GM19240 (cell line): ENCODE measurements around the gene VPS13D.

Experiments
- DNase-seq: peaks from one replicate; pipeline ENCODE4 v3.0.0; 2011; ENCODE audit warnings: low spot score; ENCODE audit not compliant: insufficient read length

Gene VPS13D

DNA sequence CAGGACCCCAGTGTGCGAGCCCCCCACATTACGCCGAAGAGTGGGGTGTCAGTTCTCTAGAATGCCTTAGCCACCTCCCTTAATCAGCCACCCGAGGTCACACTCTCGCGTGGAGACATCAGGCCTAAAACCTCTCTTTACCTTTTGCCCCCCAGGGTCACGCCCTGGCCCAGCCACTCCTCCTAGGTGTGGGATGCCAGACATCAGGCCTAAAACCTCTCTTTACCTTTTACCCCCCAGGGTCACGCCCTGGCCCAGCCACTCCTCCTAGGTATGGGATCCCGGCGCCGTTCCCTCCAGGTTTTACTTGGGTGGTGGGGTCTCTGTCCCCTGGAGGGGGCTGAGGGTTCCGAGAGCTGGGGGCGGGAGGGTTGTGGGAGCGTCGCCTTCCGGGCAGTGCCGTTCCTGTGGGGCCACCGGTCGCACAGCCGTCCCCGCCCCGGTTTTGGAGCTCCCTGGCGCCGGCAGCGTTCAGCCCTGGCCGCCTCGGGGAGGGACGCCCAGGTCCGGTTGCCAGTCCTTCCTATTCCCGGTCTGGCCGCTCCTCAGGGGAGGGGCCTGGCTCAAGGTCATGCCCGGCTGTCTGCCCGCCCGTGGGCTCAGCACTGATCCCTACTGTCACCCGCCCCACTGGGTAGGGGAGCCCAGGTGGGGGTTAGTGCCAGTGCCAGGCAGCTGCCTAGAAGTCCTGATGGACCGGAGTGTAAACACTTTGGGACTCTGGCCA, 882 bp downstream of the VPS13D start:
- DNase-seq, result no peak

DNA sequence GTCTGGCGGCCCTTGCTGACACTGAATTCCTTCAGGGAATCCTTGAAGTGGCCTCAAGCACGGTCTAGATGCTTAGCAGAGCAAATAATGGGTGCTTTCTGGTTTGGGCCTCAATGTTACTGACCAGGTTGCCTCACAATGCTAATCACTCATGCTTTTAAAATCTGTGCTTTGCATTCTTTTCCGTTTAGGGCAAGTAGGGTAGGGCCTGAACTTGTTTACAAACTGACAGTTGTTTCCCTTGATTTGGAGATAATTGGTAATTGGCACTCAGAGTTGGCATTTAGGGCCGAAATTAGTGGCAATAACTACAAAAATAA, 1.4 kb downstream of the VPS13D start:
- DNase-seq, result no peak

DNA sequence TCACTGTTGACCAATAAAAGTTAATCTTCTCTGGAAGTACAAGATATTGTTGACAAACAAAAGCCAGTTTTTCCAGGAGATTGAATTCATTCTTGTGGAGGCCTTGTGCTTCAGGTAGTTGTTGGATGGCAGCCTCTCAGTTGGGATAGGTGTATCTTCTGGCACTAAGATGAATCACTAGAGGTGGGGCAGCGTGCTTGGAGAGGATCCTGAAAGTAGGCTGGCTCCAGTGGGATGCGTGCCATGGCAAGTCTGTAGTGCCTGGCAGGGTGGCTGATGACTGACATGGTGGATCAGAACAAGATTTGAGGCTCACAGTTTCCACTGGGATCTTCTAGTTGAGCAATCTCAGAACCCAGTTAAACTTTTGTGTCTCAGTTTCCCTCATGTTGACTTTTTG, 2.4 kb downstream of the VPS13D start:
- no peak for DNase-seq

DNA sequence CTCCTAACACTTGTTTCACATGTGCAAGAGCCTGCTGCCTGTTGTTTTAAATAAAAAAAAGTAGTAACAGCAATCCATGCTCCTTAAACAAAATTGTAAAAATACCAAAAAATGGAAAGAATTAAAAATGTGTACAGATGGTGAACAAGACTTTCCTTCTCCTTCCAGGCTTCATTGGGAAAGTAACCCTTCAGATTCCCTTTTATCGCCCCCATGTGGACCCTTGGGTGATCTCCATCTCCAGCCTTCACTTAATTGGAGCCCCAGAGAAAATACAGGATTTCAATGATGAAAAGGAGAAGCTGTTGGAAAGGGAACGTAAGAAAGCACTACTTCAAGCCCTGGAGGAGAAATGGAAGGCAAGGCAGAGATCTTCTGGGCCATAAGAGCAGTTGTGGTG, 14.2 kb downstream of the VPS13D start:
- no peak for DNase-seq

DNA sequence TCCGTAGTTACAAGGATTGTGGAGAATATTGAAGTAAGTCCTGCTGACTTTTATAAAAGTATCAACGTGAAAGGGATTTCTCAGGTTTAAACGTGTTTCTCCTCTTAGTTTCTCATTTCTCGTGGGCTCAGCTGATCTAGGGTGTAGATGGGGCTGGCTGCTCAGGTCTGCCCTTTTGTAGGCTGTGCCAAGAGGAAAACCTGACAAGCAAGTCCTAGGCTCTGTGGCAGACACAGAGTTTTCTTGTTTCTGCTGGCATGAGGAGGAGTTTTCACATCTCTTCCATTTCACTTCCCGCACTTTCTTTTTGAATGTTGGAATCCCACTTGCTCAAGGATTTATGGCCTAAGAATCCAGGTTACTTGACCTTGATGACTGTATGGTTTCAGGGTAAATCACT, 14.8 kb downstream of the VPS13D start:
- no peak for DNase-seq

DNA sequence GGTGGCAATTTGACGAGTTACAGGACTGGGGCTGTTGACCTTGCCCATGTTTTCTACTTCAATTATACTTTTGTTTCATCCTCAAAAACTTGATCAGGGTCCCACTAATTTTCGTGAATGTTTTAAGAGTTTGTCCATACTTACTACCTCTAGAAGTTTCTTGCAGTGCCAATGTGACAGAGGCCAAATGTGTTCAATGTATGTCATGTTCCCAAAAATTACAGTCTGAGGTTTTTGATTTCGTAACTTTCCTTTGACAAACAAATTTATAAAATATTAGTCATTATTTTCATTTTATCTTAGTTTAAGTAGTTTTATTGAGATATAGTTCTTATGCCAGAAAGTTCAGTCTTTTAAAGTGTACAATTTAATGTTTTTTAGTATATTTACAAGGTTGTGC, 15.3 kb downstream of the VPS13D start:
- no peak for DNase-seq

DNA sequence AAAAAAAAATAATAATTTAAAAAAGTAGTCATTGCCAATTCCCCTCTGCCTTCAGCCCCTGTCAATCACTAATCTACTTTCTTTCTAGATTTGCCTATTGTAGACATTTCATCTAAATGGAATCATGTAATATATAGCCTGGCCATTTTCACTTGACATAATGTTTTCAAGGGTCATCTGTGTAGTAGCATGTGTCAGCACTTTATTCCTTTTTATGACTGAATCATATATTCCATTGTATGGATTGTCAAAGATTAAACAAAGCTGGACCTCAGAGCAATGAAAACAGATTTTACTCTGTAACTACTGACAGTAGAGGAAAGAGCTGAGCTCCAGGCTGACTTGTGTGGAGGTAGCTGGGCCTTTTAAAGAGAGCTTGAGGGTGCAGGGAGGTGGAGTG, 15.9 kb downstream of the VPS13D start:
- DNase-seq, result no peak

DNA sequence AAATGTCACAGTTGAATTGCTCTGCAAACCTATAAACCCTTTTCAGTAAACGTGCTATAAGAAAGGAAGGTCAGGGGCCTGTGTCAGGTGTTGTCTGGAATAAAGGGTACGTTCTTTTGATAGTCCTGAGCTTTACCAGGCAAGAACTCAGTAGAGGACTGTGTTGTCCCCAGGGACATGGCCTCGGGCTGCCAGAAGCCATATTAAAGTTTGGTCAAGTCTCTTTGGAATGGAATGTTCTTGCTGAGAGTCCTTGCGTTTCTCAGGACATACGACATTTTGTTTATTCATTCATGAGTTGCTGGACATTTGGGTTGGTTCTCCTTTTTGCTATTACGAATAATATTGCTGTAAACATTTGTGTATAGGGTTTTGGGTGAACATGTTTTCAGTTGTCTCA, 16.8 kb downstream of the VPS13D start:
- DNase-seq, result no peak

DNA sequence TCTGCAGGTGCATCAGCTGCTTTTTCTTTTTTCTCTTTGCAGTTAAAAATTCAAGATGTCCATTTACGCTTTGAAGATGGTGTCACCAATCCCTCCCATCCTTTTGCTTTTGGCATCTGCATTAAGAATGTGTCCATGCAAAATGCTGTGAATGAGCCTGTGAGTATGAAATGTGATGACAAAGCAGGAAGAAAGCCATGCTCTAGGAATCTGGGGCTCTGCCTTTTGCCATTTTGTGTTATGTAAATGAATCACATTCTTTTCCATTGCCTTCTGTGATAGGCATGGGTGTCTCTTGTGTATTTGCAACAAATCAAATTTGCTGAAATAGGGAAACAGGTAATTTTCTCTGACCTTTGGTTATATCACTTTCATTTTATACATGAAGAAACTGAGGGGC, 19.4 kb downstream of the VPS13D start:
- DNase-seq, result no peak

DNA sequence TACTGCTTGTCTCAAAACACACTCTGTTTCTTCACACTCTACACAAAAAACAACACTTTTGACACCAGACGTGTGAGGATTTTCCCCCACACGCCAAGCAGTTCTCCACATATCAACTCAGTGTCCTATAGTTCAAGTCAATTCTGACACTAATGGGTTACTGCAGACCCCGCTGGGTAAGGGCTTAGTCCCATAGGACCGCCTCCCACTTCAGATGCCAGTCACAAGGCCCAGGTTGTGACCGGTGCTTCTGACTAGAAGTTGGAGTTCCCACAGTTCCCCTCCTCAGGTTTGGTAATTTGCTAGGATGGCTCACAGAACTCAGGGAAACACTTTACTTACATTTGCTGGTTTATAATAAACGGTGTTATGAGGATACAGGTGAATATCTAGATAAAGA, 19.9 kb downstream of the VPS13D start:
- no peak for DNase-seq

DNA sequence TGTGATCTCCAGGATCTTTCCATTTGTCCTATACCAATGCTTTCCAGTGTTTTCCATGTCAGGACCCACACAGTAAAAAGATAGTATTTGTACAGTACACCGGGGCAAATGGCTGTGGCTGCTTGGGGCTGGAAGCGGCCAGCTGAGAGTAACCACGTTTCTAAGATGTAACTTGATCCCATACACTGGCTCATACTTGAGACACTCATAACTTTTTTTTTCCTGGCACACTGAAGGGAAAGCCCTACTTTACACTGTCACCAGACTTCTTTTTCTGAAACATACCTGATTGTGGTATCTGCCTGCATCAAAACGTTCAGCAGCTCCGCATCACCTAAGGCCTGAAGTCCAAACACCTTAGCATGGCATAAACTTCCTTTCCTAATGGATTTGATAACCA, 21.6 kb downstream of the VPS13D start:
- no peak for DNase-seq

DNA sequence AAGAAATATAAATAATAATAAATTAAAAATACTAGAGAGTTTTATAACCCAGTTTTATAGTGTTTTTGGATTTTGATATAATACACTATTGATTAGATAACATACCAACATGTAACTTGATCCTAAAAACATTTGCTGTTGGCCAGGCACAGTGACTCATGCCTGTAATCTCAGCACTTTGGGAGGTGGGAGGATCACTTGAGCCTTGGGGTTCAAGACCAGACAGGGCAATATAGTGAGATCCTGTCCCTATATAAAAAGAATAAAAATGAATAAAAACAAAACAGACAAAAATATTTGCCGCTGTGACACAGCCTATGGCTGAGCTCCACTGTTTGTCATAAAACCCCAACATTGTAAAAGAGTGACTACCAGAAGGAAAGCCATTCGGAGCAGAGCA, 26.1 kb downstream of the VPS13D start:
- no peak for DNase-seq

DNA sequence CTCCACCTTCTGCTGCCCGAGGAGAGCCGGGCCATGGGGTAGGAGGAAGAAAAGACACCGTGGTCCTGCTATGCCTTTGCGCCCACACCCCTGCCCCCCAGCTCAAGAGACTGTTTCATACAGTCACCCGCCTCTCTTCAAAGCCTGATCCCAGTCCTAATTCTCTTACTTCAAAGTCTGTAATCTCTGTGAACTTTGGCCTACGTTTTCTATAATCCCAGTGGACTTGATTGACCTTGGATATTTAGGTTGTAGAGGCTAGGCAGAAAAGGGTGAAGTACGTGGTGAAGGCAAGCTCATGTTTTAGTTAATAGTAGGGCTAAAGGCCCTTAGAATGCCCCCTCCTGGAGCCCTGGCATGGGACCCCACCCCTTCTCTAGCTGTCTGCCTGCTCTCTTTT, 28.4 kb downstream of the VPS13D start:
- DNase-seq, result no peak

DNA sequence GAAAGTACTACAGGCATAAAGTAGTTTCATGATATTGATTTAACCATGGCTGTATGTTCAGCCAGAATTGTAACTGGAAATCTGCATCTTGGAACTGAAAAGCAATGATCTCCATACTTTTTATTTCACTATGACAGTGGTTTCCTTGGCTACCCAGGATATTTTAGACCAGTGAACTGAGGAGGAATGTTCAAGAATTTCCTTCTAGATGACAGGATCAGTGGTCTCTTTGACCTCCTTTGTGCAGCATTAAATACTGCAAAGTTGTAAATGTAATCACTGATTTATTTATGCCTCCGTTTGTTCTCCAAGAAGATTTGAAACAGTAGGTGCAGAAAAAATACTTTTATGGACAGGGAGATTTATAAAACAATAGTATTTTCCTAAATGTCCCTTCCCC, 39.5 kb downstream of the VPS13D start:
- DNase-seq, result no peak

DNA sequence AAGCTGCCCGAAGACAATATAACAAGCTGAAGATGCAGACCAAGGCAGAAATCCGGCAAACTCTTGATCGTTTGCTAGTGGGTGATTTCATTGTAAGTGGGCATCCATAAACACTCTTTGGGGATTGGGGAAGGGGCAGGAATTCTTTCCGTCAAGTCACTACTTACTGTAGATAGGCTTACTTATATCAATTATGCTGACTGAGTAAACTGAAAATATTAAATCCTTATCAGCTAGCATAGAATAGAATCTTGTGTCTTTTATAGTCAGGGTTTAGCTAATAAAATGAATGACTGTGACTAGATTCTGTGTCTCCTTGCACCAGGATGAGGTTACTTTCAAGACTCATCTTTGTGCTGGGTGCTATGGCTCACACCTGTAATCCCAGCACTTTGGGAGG, 41.2 kb downstream of the VPS13D start:
- DNase-seq, result no peak

DNA sequence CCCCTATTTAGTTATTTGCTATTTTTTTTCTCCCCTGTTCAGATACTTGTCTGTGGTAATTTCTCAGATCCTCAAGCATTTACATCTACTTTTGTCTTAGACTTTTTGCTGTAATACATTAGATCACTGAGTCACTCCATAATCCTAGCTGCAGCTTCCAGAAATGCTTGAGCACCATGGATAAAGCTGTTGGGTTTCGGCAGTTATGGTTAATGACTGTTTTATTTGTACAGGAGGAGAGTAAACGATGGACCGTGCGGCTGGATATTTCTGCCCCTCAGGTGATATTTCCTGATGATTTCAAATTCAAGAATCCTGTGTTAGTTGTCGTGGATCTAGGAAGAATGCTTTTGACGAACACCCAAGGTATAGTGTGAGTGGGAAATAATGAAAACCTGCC, 42.9 kb downstream of the VPS13D start:
- DNase-seq, result no peak

DNA sequence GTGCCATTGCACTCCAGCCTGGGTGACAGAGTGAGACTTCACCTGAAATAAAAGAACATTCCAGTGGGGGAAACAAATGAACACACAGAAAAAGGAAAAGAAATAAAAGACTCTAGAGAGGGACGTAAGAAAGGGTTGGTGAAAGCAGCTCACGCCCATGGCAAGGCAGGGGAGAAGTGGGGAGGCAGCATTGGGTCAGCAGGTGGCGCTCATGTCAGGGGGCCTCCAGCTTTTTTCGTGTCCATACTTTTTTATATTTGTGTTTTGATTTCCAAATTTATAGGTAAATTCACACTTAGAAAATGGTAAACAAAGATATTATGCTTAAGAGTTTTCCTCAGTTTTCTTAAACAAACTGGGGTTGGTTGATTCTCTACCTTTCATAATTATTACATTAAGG, 45.5 kb downstream of the VPS13D start:
- no peak for DNase-seq

DNA sequence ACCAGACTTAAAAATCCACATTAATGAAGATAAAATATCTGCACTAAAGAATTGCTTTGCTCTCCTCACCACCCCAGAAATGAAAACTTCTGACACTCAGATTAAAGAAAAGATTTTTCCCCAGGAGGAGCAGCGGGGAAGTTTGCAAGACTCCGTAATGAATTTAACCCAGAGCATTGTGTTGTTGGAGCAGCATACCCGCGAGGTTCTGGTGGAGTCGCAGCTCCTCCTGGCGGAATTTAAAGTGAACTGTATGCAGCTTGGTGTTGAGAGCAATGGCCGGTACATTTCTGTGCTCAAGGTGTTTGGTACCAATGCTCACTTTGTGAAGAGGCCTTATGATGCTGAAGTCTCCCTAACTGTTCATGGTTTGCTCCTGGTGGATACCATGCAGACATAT, 46.4 kb downstream of the VPS13D start:
- DNase-seq, result no peak

DNA sequence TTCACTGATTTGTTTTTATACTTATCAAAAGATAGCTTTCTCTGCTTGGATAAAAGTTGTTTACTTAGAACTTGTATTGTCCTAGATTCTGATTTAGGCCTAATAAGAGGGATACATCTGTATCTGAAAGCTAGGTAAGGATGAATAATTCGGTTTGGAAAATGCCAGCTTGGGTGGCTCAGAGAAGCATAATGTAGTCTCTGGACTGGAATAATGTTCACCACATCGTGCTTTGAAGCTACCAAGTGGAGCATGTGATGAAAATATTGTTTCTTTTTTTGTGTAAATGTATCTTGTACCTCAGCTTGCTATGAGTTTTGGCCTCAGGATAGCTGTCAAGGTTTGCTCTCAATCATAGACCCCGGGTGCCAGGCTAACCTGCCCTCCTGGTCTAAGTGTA, 49.2 kb downstream of the VPS13D start:
- DNase-seq, result no peak

DNA sequence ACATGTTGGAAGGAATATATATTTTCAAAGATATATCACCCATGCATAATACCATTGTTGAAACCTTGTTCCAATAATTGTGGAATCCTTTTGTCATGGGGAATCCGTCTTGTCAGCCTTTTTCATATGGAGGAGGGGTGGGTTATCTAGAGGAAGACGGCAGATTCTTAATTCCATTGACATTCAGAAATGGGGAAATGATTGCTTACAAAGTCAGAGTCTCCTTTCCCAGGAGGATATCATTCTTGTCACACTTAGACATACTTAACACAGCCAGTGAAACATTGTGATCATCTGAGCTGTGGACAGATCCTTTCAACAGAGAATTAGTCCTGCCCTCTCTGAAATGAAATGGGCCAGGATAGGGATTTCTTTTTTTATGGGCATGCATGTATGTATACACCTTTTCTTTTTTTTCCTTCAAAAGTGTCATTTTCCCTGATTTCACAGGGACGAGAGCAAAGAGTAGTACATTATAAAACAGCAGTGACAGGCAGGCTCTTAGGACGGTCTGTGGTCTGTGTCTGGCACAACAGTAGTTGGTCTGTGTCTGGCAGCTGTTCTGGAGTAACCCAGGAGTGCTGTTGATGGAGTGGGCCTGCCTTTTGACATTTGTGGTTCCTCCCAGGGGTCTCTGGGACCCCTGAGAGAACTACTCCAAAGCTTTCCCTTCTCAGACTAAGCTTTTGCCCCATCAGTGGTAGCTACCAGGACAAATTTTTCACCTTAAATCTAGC, 50.1 kb downstream of the VPS13D start:
- DNase-seq, result no peak

DNA sequence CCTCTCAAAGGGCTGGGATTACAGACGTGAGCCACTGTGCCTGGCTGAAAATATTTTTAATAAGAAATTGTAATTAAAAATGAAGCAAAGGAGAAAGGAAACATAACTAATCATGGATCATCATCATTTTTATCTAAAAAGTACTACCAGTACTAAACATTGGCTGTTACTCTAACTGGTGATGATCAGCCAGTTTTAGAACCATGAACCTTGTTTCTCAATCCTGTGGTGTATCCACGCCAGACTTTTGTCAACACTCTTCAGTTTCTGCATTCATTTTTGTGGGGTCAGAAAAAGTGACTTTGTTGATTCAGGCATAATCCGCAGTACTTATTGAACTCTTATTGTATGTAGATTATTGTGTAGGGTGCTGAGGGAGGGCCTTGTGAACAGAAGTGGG, 52.3 kb downstream of the VPS13D start:
- no peak for DNase-seq

DNA sequence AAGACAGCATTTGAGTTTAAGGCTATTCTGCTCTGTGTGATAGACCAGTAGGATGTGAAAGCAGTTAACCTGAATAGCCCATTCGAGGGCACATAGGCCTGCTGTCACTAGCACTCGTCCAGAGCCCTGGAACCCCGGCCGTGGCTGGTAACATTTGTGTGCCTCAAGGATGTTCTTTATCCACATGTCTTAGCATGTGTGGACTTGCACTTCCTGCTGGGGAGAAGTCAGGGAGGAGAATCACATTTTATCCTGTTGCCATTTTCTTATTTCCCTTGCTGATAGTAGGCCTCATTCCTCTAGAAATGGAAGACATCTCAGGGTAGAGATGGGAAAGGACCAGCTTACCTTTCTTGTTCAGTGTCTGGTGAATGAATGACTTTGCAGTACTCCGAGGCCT, 54.7 kb downstream of the VPS13D start:
- DNase-seq, result no peak

DNA sequence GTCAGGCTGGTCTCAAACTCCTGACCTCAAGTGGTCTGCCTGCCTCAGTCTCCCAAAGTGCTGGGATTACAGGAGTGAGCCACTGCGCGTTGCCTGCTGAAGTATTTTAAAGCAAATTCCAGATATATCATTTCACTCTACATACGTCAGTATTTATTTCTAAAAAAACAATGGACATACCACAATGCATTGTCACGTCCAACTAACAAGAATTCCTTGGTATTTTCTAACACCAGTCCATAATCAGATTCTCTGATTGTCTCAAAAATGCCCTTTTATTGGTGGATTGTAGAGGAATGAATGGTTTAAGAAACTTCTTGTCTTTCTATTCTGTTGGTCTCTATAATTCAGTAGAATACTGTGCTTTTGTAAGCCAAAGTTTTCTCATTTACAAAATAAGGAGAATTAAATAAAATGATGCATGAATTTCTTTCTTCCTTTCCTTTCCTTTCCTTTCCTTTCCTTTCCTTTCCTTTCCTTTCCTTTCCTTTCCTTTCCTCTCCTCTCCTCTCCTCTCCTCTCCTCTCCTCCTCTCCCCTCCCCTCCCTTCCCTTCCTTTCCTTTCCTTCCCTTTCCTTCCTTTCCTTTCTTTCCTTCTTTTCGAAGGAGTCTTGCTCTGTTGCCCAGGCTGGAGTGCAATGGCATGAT, 55.8 kb downstream of the VPS13D start:
- no peak for DNase-seq
